Erythroblast (primary cell): ENCODE measurements around the gene RGS17.

Source experiments
- GATA1 ChIP-seq: IDR thresholded peaks from 2 replicates; pipeline ENCODE4 v1.6.1; 2011; ENCODE audit warnings: low read depth, mild to moderate bottlenecking, control low read depth, low read length, moderate library complexity
- POLR2A ChIP-seq: IDR thresholded peaks from 2 replicates; pipeline ENCODE4 v1.6.1; 2011; ENCODE audit warnings: mild to moderate bottlenecking, low read length

DNA sequence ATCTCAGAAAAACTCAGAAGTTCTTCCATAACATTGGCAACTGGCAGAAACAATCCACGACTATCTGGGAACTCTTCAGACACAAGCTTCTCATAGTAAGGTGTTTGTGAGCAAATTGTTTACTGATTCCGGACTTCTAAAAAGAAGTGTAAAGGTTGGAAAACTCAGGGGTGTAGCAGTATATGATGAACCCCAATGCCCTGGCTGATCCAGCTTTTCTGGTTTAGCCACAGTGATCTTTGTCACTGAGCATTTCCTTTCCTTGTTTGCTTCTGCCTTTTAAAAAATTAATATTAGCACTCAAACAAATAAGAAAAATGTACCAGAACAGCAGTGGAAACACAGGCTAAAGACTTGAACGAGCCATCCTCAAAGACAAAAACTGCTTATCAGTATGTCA is 4.9 kb downstream of the RGS17 start:
- TF ChIP-seq POLR2A (no peak), GATA1 (no peak)
